WTC11 (cell line): ENCODE measurements around the gene TMEM259. TPM values are rescaled to one million over a fixed set of nuclear protein-coding genes. Genes with fewer than 3 reads are reported as not detected.

Source experiments
- ATAC-seq: fragments of 200-7000 bp; cut with Tn5 transposase; 2 replicates; pipeline ENCODE4 v1.10.0; 2021; ENCODE audit warnings: mild to moderate bottlenecking, moderate library complexity
- CTCF ChIA-PET: fragments of 300-600 bp; sonication (Branson Sonifier 250); formaldehyde crosslinking; loops from one replicate; lab custom pipeline; 2021; ENCODE audit warnings: antibody characterized with exemption; lab: Charles Lee
- POLR2A ChIA-PET: fragments of 350-600 bp; sonication (Branson Sonifier 250); formaldehyde crosslinking; loops from one replicate; lab custom pipeline; 2021; ENCODE audit warnings: antibody characterized with exemption; lab: Charles Lee
- DNase-seq: peaks from one replicate; pipeline ENCODE4 v3.0.0; 2021; ENCODE audit warnings: low spot score
- H3K27ac Mint-ChIP-seq: 2 replicates; pipeline ENCODE4 v1.8.0; 2021; ENCODE audit warnings: mixed read lengths
- H3K27me3 Mint-ChIP-seq: 2 replicates; pipeline ENCODE4 v1.8.0; 2021; ENCODE audit warnings: low read depth, mild to moderate bottlenecking, moderate library complexity, mixed read lengths
- H3K36me3 Mint-ChIP-seq: 2 replicates; pipeline ENCODE4 v1.8.0; 2021; ENCODE audit warnings: mixed read lengths
- H3K4me1 Mint-ChIP-seq: 2 replicates; pipeline ENCODE4 v1.8.0; 2022; ENCODE audit warnings: mixed read lengths
- H3K4me3 Mint-ChIP-seq: 2 replicates; pipeline ENCODE4 v1.8.0; 2021; ENCODE audit warnings: mild to moderate bottlenecking, moderate library complexity, mixed read lengths
- H3K9me3 Mint-ChIP-seq: 2 replicates; pipeline ENCODE4 v1.8.0; 2021; ENCODE audit warnings: mixed read lengths
- GABPB1 ChIP-seq: sonication (generic); formaldehyde crosslinking; IDR thresholded peaks from 2 replicates; pipeline ENCODE4 v1.8.1; 2023; ENCODE audit warnings: mild to moderate bottlenecking, missing genetic modification reagents
- MXD4 ChIP-seq: fragments of 250-450 bp; sonication (Bioruptor Pico); IDR thresholded peaks from 2 replicates; pipeline ENCODE4 v1.8.0; 2021; ENCODE audit warnings: mild to moderate bottlenecking, moderate library complexity, borderline replicate concordance
- MYBL2 ChIP-seq: sonication (generic); formaldehyde crosslinking; IDR thresholded peaks from 2 replicates; pipeline ENCODE4 v1.8.1; 2023; ENCODE audit warnings: mild to moderate bottlenecking, moderate library complexity, missing genetic modification reagents
- NFE2L1 ChIP-seq: sonication (generic); formaldehyde crosslinking; IDR thresholded peaks from 2 replicates; pipeline ENCODE4 v1.8.1; 2023; ENCODE audit warnings: missing genetic modification reagents
- SP1 ChIP-seq: sonication (generic); formaldehyde crosslinking; conservative IDR thresholded peaks from 2 replicates; pipeline ENCODE4 v1.8.1; 2022; ENCODE audit warnings: missing genetic modification reagents
- TEAD1 ChIP-seq: sonication (generic); formaldehyde crosslinking; IDR thresholded peaks from 2 replicates; pipeline ENCODE4 v1.8.0; 2022; ENCODE audit warnings: mild to moderate bottlenecking, missing genetic modification reagents
- ZNF317 ChIP-seq: sonication (generic); formaldehyde crosslinking; IDR thresholded peaks from 2 replicates; pipeline ENCODE4 v1.8.1; 2023; ENCODE audit warnings: low read depth, mild to moderate bottlenecking, moderate library complexity, missing genetic modification reagents, borderline replicate concordance
- total RNA-seq: library from RNA; stranded (reverse); gene quantifications from 3 replicates; pipeline ENCODE4 v1.2.3, GENCODE V29; 2021
- TF ChIP-seq, protein P1 (sequence below): sonication (generic); formaldehyde crosslinking; IDR thresholded peaks from 2 replicates; pipeline ENCODE4 v1.8.0; 2022; ENCODE audit warnings: mild to moderate bottlenecking, missing genetic modification reagents
- TF ChIP-seq, protein P2 (sequence below): fragments of 250-450 bp; sonication (Bioruptor Pico); IDR thresholded peaks from 2 replicates; pipeline ENCODE4 v1.8.0; 2021; ENCODE audit warnings: mild to moderate bottlenecking
- TF ChIP-seq, protein P3 (sequence below): sonication (generic); formaldehyde crosslinking; IDR thresholded peaks from 2 replicates; pipeline ENCODE4 v1.8.1; 2023; ENCODE audit warnings: mild to moderate bottlenecking, missing genetic modification reagents, moderate library complexity
- TF ChIP-seq, protein P4 (sequence below): sonication (generic); formaldehyde crosslinking; IDR thresholded peaks from 2 replicates; pipeline ENCODE4 v1.8.0; 2022; ENCODE audit warnings: mild to moderate bottlenecking, missing genetic modification reagents
- TF ChIP-seq, protein P5 (sequence below): sonication (generic); formaldehyde crosslinking; IDR thresholded peaks from 2 replicates; pipeline ENCODE4 v1.8.0; 2022; ENCODE audit warnings: mild to moderate bottlenecking, missing genetic modification reagents
- TF ChIP-seq, protein P6 (sequence below): fragments of 250-450 bp; sonication (Bioruptor Pico); IDR thresholded peaks from 2 replicates; pipeline ENCODE4 v1.9.0; 2021; ENCODE audit warnings: mild to moderate bottlenecking
- TF ChIP-seq, protein P7 (sequence below): sonication (generic); formaldehyde crosslinking; IDR thresholded peaks from 2 replicates; pipeline ENCODE4 v1.8.0; 2023; ENCODE audit warnings: missing genetic modification reagents
- TF ChIP-seq, protein P8 (sequence below): fragments of 250-450 bp; sonication (Bioruptor Pico); IDR thresholded peaks from 2 replicates; pipeline ENCODE4 v1.9.0; 2021; ENCODE audit warnings: mild to moderate bottlenecking, borderline replicate concordance

TMEM259 gene
- total RNA-seq, 1 experiment from 2014 or later: 202 TPM

DNA sequence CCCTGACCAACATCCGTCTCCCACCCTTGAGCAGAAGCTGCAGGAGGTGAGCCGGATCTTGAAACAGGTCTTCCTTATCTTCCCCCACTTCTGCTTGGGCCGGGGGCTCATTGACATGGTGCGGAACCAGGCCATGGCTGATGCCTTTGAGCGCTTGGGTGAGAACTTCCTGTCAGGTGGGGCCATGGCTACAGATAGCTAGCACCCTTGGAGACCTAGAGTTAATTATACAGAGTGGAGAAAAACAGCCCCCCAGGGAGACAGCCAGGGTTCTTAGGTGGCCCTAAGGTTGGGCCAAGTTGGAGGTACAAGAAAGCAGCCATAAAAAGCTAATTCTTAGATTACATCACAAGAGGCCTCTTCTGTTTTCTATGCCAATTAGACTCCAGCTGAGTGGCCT lies 37.2 kb upstream of the TMEM259 start:
- ChIA-PET CTCF (no interaction called here), POLR2A (no interaction called here)
- TF ChIP-seq GABPB1 (CRISPR knock-in tag): no peak
- no peak for TF ChIP-seq ZNF317 (CRISPR knock-in tag)
- TF ChIP-seq, protein P1, sequence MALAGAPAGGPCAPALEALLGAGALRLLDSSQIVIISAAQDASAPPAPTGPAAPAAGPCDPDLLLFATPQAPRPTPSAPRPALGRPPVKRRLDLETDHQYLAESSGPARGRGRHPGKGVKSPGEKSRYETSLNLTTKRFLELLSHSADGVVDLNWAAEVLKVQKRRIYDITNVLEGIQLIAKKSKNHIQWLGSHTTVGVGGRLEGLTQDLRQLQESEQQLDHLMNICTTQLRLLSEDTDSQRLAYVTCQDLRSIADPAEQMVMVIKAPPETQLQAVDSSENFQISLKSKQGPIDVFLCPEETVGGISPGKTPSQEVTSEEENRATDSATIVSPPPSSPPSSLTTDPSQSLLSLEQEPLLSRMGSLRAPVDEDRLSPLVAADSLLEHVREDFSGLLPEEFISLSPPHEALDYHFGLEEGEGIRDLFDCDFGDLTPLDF (CRISPR knock-in tag): no peak
- TF ChIP-seq MYBL2: no peak
- no peak for TF ChIP-seq MXD4 (CRISPR knock-in tag)
- TF ChIP-seq, protein P2, sequence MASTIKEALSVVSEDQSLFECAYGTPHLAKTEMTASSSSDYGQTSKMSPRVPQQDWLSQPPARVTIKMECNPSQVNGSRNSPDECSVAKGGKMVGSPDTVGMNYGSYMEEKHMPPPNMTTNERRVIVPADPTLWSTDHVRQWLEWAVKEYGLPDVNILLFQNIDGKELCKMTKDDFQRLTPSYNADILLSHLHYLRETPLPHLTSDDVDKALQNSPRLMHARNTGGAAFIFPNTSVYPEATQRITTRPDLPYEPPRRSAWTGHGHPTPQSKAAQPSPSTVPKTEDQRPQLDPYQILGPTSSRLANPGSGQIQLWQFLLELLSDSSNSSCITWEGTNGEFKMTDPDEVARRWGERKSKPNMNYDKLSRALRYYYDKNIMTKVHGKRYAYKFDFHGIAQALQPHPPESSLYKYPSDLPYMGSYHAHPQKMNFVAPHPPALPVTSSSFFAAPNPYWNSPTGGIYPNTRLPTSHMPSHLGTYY (CRISPR knock-in tag): no peak
- TF ChIP-seq SP1: no peak
- TF ChIP-seq, protein P3, sequence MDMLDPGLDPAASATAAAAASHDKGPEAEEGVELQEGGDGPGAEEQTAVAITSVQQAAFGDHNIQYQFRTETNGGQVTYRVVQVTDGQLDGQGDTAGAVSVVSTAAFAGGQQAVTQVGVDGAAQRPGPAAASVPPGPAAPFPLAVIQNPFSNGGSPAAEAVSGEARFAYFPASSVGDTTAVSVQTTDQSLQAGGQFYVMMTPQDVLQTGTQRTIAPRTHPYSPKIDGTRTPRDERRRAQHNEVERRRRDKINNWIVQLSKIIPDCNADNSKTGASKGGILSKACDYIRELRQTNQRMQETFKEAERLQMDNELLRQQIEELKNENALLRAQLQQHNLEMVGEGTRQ (CRISPR knock-in tag): no peak
- no peak for TF ChIP-seq NFE2L1 (CRISPR knock-in tag)
- TF ChIP-seq, protein P4, sequence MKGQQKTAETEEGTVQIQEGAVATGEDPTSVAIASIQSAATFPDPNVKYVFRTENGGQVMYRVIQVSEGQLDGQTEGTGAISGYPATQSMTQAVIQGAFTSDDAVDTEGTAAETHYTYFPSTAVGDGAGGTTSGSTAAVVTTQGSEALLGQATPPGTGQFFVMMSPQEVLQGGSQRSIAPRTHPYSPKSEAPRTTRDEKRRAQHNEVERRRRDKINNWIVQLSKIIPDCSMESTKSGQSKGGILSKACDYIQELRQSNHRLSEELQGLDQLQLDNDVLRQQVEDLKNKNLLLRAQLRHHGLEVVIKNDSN: no peak
- TF ChIP-seq, protein P5, sequence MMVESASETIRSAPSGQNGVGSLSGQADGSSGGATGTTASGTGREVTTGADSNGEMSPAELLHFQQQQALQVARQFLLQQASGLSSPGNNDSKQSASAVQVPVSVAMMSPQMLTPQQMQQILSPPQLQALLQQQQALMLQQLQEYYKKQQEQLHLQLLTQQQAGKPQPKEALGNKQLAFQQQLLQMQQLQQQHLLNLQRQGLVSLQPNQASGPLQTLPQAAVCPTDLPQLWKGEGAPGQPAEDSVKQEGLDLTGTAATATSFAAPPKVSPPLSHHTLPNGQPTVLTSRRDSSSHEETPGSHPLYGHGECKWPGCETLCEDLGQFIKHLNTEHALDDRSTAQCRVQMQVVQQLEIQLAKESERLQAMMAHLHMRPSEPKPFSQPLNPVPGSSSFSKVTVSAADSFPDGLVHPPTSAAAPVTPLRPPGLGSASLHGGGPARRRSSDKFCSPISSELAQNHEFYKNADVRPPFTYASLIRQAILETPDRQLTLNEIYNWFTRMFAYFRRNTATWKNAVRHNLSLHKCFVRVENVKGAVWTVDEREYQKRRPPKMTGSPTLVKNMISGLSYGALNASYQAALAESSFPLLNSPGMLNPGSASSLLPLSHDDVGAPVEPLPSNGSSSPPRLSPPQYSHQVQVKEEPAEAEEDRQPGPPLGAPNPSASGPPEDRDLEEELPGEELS (CRISPR knock-in tag): no peak
- TF ChIP-seq TEAD1 (CRISPR knock-in tag): no peak
- TF ChIP-seq, protein P6, sequence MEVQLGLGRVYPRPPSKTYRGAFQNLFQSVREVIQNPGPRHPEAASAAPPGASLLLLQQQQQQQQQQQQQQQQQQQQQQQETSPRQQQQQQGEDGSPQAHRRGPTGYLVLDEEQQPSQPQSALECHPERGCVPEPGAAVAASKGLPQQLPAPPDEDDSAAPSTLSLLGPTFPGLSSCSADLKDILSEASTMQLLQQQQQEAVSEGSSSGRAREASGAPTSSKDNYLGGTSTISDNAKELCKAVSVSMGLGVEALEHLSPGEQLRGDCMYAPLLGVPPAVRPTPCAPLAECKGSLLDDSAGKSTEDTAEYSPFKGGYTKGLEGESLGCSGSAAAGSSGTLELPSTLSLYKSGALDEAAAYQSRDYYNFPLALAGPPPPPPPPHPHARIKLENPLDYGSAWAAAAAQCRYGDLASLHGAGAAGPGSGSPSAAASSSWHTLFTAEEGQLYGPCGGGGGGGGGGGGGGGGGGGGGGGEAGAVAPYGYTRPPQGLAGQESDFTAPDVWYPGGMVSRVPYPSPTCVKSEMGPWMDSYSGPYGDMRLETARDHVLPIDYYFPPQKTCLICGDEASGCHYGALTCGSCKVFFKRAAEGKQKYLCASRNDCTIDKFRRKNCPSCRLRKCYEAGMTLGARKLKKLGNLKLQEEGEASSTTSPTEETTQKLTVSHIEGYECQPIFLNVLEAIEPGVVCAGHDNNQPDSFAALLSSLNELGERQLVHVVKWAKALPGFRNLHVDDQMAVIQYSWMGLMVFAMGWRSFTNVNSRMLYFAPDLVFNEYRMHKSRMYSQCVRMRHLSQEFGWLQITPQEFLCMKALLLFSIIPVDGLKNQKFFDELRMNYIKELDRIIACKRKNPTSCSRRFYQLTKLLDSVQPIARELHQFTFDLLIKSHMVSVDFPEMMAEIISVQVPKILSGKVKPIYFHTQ: no peak
- TF ChIP-seq, protein P7, sequence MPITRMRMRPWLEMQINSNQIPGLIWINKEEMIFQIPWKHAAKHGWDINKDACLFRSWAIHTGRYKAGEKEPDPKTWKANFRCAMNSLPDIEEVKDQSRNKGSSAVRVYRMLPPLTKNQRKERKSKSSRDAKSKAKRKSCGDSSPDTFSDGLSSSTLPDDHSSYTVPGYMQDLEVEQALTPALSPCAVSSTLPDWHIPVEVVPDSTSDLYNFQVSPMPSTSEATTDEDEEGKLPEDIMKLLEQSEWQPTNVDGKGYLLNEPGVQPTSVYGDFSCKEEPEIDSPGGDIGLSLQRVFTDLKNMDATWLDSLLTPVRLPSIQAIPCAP: no peak
- TF ChIP-seq, protein P8, sequence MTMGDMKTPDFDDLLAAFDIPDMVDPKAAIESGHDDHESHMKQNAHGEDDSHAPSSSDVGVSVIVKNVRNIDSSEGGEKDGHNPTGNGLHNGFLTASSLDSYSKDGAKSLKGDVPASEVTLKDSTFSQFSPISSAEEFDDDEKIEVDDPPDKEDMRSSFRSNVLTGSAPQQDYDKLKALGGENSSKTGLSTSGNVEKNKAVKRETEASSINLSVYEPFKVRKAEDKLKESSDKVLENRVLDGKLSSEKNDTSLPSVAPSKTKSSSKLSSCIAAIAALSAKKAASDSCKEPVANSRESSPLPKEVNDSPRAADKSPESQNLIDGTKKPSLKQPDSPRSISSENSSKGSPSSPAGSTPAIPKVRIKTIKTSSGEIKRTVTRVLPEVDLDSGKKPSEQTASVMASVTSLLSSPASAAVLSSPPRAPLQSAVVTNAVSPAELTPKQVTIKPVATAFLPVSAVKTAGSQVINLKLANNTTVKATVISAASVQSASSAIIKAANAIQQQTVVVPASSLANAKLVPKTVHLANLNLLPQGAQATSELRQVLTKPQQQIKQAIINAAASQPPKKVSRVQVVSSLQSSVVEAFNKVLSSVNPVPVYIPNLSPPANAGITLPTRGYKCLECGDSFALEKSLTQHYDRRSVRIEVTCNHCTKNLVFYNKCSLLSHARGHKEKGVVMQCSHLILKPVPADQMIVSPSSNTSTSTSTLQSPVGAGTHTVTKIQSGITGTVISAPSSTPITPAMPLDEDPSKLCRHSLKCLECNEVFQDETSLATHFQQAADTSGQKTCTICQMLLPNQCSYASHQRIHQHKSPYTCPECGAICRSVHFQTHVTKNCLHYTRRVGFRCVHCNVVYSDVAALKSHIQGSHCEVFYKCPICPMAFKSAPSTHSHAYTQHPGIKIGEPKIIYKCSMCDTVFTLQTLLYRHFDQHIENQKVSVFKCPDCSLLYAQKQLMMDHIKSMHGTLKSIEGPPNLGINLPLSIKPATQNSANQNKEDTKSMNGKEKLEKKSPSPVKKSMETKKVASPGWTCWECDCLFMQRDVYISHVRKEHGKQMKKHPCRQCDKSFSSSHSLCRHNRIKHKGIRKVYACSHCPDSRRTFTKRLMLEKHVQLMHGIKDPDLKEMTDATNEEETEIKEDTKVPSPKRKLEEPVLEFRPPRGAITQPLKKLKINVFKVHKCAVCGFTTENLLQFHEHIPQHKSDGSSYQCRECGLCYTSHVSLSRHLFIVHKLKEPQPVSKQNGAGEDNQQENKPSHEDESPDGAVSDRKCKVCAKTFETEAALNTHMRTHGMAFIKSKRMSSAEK (CRISPR knock-in tag): no peak
- Mint-ChIP-seq H3K4me3 (no peak overlapping the region), H3K9me3 (peaks cover 29% of the 10 kb centered on the region), H3K36me3 (peaks cover 37% of the 10 kb centered on the region), H3K27ac (no peak overlapping the region), H3K27me3 (peaks cover 4% of the 10 kb centered on the region), H3K4me1 (no peaks in the 10 kb centered on the region)
- no peak for DNase-seq
- no peak for ATAC-seq
